ENCODE measurements around the gene PPFIA2.
A peak's percentile ranks its signal among the peaks of the same experiment; 100 is the strongest.

PPFIA2 gene

DNA sequence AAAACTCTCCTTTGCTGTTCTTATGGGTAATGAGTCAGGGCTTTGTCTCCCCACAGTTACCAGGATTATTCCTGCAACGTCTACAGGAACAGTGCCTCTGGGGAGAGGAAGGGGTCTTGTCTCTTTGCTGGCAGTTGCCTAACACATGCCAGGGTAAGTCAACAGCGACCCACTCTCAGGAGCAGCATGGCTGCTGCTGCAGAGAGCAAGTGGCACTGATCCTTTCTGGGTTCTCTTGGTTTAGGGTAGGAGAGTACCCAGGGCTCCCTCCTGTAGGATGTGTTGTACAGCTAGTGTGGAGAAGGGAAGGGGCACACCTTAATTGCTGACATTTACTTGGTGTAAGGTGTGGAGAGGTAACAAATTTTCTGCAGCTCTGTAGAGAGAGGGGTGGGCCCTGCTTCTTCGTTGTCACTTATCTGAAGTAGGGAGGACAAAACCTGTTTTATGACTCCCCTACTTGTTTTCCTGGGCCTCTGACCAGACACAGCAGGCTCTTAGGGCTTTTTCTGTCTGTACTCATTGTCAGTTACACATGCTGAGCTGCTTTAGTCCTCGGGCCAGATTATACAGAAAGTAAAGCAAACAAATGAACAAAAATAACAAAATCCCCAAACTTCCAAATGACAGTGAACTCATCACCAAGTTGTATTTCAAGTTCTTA lies 513.1 kb downstream of the PPFIA2 start:
- no peak overlapping the region for H3K4me3 ChIP-seq (ENCODE audit: low read depth, low read length)
- DNase-seq (ENCODE audit: low read depth), result peak; percentile 19
- TF ChIP-seq, protein P1, sequence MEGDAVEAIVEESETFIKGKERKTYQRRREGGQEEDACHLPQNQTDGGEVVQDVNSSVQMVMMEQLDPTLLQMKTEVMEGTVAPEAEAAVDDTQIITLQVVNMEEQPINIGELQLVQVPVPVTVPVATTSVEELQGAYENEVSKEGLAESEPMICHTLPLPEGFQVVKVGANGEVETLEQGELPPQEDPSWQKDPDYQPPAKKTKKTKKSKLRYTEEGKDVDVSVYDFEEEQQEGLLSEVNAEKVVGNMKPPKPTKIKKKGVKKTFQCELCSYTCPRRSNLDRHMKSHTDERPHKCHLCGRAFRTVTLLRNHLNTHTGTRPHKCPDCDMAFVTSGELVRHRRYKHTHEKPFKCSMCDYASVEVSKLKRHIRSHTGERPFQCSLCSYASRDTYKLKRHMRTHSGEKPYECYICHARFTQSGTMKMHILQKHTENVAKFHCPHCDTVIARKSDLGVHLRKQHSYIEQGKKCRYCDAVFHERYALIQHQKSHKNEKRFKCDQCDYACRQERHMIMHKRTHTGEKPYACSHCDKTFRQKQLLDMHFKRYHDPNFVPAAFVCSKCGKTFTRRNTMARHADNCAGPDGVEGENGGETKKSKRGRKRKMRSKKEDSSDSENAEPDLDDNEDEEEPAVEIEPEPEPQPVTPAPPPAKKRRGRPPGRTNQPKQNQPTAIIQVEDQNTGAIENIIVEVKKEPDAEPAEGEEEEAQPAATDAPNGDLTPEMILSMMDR (IDR thresholded peaks at IDR 0.05; ENCODE audit: control insufficient read depth, extremely low read depth, insufficient read depth), result no peak

GRCh38 chr12:81245458-81245857 lies 513.7 kb downstream of the PPFIA2 start:
- no peak overlapping the region for H3K4me3 ChIP-seq (ENCODE audit: low read depth, low read length)
- DNase-seq (ENCODE audit: low read depth), result peak; percentile 75

DNA sequence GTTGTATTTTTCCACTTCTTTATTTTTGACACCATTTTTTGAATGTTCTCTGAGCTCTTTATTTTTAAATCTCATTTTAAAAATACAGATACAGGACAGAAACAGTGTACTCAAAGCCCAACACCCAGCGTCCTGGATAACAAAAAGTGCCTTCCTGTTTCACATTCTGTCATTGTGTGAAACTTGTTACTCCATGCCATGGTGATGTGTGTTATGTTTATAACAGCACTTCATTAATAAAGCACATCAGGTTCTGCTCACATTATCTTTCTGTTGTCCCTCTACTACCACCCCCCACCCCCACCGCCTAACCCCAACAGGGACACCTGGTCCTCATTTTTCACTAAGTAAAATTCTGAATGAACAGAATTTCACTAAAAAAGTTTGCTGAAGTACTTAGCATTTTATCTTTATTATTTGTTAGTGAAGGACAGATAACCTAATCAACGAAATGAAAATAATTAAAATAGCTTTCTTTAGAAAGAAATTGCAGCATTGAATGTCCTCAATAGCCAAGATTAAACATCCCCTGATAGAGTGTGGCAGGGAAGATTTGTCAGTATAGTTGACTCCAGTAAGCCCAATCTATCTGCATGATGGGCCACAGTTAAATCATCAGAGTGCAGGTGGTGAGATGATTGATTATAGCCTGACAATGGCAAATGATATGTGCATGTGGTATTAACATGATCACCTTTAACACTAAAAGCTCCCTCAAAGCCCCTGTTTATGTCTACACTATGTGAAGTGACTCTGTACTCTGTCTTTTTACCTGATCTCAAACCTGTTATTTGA lies 527.4 kb downstream of the PPFIA2 start:
- TF ChIP-seq, protein P1 (IDR thresholded peaks at IDR 0.05; ENCODE audit: control insufficient read depth, extremely low read depth, insufficient read depth), result no peak
- no peak for DNase-seq (ENCODE audit: low read depth)
- H3K4me3 ChIP-seq (ENCODE audit: low read depth, low read length), result no peak overlapping the region

More at GRCh38 chr12:81245458-81245857, 513.7 kb downstream of the PPFIA2 start:
- TF ChIP-seq, protein P1 (IDR thresholded peaks at IDR 0.05; ENCODE audit: control insufficient read depth, extremely low read depth, insufficient read depth), result no peak

DNA sequence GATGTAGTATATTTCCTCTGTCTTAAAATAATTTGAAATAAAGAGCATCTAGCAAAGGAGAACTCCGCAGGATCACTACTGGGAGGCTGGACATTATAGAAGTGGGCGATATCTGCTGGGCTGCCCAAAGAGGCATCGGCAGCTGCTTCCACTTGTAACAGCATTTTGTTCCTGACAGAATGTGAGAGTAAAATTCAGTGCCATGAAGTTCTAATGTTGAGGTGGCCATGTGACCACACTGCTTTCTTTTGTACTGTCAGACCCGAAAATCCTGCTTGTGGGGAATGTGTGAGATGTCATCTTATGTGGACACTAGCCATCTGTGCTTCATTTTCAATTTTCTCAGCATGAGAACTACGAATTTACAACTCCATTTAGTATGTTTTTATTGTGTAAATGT lies 529.4 kb downstream of the PPFIA2 start:
- no peak overlapping the region for H3K4me3 ChIP-seq (ENCODE audit: low read depth, low read length)
- peak; percentile 40 for DNase-seq (ENCODE audit: low read depth)
- TF ChIP-seq, protein P1 (IDR thresholded peaks at IDR 0.05; ENCODE audit: control insufficient read depth, extremely low read depth, insufficient read depth), result no peak

GRCh38 chr12:81224626-81225025 lies 534.5 kb downstream of the PPFIA2 start:
- TF ChIP-seq, protein P1 (IDR thresholded peaks at IDR 0.05; ENCODE audit: control insufficient read depth, extremely low read depth, insufficient read depth), result no peak
- no peak for DNase-seq (ENCODE audit: low read depth)
- H3K4me3 ChIP-seq (ENCODE audit: low read depth, low read length), result no peak overlapping the region

DNA sequence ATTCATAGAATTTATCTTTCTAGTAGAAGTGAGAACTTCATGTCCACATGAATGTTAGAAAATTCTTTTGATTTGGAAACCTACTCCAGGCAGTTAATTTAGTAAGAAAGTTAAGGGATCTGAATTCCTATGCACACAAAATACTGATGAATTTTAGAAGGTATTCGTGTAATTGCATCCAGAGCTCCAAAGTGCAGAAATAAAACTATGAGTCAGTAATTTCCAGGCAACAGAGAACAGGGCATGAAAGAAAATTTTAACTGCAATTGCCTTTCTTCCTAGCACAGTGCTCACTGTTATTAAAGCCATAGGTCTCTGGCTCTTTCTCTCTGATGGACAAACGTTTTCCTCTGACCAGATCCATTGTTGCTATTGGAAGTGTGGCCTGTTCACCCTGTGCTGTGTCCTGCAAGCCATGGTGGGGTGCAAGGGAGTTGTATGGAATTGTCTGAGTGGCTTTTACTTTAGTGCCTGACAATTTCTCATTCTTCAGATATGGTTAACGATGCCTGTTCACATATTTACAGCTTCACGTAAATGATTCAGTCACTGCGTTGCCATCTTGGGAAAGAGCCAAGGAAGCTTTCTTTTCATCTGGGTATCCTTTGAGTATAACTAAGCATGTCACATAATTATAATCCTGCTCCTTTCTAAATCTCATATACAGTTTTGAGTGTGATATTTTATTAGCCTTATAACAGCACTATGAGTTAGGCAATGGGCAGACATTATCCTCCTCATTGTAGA lies 536.1 kb downstream of the PPFIA2 start:
- DNase-seq (ENCODE audit: low read depth), result no peak
- TF ChIP-seq, protein P1 (IDR thresholded peaks at IDR 0.05; ENCODE audit: control insufficient read depth, extremely low read depth, insufficient read depth), result no peak
- H3K4me3 ChIP-seq (ENCODE audit: low read depth, low read length), result no peak overlapping the region

Measured in LNCaP clone FGC (cell line).